Endothelial cell of hepatic sinusoid (primary cell): ENCODE results near the gene FBRSL1.

Source experiments
- in situ Hi-C: cut with HindIII; loops from 2 replicates; pipeline ENCODE4 v1.10.0; 2017; ENCODE audit warnings: low sequenced_read_pairs

The FBRSL1 gene

GRCh38 chr12:132481771-132482745 lies 7.9 kb upstream of the FBRSL1 start:
- in situ Hi-C loops: no loop called here

DNA sequence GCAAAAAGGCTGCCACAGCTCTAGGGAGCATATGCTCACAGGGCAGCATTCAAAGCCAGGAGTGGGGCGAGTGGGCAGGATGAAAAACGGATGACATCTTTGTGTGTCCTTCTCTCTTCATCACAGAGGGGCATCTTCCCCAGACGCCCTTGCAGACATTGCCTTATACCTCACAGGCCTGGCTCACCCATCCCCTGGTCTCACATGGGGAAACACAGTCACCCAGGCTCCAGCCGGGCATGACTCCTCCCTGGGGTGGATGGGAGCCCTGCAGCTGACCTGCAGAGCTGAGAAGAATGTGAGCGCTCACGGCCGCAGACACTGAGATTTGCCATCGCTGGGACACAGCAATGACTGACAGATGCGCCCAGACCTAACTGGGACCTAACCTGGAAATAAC lies 7.2 kb upstream of the FBRSL1 start:
- in situ Hi-C loops: no loop called here

DNA sequence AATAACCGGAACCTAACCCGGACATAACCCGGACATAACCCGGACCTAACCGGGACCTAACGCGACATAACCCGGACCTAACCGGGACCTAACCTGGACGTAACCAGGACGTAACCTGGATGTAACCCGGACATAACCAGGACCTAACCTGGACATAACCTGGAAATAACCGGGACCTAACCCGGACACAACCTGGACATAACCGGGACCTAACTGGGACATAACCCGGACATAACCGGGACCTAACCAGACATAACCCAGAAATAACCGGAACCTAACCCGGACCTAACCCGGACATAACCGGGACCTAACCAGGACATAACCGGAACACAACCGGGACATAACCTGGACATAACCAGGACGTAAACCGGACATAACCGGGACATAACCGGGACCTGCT lies 6.7 kb upstream of the FBRSL1 start:
- in situ Hi-C loops: no loop called here

DNA sequence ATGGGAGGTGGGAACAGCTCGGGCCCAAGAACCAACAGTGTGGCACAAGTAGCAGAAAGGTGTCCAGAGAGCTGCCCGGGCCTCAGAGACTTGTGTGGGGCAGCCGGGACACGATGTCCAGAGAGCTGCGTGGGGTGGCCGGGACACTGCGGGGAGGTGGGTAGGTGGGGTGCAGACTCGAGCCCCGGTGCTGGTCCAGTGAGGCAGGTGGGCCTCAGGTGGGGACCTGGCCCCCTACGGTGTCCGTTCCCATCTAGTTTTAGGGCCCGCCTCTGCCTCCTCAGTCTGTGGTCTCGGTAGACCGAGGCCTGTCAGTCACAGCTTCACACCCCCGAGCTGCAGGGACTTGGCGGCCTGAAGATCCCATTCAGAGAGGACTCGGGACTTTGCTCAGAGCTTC lies 6.3 kb upstream of the FBRSL1 start:
- in situ Hi-C loops: no loop called here

DNA sequence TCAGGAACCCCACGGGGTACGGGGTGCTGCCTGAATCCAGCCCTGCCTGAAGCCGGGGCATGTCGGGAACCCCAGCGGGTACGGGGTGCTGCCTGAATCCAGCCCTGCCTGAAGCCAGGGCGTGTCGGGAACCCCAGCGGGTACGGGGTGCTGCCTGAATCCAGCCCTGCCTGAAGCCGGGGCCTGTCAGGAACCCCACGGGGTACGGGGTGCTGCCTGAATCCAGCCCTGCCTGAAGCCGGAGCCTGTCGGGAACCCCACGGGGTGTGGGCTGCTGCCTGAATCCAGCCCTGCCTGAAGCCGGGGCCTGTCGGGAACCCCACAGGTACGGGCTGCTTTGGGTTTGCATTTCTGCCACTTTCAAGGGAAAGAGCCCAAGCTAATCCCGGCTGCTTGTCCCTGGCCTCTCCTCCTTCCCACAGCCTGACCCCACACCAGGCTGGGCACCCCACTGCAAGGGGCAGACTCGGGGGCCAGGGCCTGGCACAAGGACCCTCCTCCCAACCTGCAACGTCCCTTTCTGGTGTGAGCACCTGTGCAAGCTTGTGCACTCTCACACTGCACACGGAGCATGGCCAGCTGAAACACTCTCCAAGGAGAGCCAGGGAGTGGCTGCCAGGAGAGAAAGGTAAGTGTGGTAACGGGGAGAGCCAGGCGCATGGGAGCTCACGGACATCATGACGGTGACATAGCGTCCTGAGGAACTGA lies 5.6 kb upstream of the FBRSL1 start:
- in situ Hi-C loops: no loop called here

DNA sequence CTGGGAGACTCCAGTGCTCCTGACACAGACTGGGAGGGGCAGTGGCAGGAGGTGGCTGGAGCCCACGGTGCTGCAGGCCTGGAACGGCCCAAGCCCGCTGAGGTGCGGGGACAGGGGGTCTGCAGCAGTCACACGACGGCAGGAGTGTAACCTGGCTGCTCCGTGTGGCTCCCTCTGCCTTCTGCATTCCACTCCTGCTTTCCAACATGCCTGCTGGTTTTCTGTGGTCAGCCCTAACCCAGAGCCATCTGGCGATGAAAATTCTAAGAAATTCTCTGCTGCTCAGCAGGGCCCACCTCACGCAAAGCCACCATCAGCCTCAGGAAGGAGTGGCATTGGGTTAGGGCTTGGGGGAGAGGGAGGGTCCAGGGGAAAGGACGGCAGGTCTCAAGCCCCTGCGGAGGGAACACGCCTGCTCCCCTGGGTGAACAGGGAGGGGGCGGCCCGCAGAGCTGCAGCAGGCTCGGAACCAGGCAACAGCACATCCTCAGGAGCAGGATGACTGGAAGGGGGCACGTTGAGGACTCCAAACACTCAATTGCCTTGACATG lies 5.0 kb upstream of the FBRSL1 start:
- in situ Hi-C loops: no loop called here

- in situ Hi-C loops: no loop called here
These were observed 4.3 kb upstream of the FBRSL1 start for GRCh38 chr12:132485619-132486018.

DNA sequence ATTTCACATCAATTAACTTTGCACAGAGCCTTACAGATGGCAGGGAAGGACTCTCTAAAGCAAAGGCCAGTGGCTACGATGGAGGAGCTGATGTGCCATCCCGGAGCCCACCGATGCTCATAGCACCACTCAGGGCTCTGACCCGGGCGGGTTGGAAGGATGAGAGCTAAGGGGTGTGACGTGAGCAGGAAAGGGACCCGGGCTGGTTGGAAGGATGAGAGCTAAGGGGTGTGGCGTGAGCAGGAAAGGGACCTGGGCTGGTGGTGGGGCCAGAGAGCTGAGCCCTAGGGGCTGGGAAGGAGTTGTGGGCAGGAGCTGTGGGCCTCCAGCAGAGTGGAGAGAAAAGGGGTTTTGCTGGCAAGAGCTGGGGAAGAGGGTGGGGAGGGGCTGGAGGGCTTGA lies 3.8 kb upstream of the FBRSL1 start:
- in situ Hi-C loops: no loop called here

DNA sequence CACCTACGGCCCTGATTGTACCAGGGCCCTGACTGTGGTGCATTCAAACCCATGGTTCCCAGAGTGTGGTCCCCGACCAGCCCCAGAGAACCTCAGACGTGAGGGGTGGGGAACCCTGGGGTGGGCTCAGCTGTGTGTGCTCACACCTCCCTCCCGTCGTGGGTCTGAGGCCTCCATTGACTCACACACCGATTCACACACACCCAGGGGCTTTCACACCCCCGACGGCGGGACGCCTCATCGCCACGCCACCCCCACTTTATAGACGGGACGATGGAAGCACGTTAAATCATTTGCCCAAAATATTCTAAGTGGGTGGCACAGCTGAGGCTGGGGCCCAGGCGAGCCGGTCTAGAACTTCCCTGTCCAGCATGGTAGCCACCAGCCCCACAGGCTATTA lies 3.4 kb upstream of the FBRSL1 start:
- in situ Hi-C loops: no loop called here

GRCh38 chr12:132487311-132487741 lies 2.6 kb upstream of the FBRSL1 start:
- in situ Hi-C loops: no loop called here

DNA sequence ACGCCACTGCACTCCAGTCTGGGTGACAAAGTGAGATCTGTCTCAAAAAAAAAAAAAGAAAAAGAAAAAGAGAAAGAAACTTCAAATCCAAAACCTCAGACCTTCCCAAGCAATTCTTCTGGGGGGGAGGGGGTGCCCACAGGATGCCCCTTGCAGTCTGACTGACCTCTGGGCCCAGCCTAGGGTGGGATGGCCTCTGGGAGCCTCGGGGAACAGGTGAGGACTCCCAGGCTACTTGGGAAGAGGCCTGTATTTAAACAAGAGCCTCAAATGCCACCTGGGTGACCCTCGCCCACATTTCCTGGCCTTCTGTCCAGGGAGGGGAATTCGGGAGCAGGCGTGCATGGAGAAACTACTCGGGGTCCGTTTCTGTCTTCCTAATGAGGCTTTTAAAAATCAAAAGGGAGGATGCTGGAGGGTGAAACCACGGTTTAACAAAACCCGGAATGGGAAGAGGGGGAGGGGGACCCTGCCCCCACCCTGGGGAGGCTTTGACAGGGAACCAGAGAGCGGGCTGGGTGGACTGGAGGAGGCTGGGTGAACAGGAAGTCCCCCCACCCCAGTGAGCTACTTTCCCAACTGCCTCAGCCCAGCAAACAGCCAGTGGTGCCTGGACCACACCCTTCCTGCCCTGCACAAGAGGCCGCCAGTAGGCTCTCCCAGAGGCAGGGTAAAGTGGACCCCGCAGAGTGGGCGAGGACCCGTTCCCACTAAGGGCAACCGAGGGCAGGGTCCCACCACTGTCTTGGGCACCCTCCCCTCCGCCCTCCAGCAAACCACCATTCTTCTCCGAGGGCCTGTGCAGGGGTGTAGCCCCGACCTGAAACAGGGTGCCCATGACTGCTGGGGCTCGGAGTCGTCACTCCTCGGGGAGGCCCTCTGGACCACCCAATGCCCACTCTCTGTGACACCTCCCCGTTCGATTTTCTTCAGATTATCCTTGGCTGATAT lies 1.5 kb upstream of the FBRSL1 start:
- in situ Hi-C loops: no loop called here

DNA sequence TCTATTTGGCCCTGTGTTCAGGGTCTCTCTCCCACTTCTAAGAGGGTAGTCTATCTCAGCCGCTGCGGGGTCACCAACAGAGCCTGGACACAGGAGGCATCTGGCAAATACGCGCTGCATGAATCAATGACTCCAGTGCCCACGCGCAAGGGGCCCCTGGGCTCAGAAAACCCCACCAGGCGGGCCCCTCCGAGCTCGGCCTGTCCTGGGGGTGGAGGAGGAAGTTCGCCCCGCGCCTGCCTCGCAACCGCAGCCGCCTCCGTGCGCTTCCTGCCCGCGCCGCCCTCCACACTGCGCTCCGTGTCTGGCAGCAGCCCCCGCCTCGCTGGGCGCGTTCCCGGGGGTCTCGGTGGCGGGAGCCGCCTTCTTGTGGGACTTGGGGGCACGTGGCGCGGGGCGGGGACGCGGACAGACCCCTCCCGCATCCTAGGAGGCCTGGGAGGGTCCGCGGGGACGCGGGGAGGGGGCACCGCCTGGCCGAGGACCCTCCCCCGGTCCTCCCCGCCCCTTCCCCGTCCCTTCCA lies 811 bp upstream of the FBRSL1 start:
- in situ Hi-C loops: no loop called here

- in situ Hi-C loops: no loop called here
These were observed 629 bp downstream of the FBRSL1 start for GRCh38 chr12:132490422-132491137.

GRCh38 chr12:132491138-132491663 lies 1.2 kb downstream of the FBRSL1 start:
- in situ Hi-C loops: no loop called here

DNA sequence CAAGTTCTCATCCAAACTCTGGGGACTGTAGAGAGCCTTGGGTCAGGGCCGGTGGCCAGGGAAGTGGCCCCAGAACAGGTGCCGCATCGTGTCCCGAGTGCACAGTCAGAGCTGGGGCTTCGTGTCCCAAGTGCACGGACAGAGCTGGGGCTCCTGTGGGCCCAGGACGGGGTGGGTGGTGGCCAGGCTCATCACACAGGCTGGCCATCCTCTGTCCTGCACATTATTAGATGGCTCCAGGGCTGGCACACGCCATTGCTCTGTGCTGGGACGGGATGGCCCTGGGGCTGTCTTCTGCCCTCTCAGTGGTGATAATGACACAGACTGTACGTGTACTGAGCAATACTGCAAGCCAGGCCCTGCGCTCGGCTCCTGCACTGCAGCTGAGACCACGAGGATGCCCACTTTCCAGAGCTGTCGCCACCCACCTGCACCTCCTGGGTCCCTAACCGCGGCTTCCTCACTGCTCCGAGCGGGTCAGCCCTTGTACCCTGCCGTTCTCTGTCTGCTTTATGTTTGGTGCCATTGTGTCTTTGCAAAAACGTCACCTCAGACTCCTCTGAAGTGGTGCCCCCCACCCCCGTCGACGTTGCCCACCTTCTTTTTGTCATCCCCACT lies 1.9 kb downstream of the FBRSL1 start:
- in situ Hi-C loops: no loop called here

- in situ Hi-C loops: no loop called here
These were observed 2.6 kb downstream of the FBRSL1 start for GRCh38 chr12:132492522-132492921.

DNA sequence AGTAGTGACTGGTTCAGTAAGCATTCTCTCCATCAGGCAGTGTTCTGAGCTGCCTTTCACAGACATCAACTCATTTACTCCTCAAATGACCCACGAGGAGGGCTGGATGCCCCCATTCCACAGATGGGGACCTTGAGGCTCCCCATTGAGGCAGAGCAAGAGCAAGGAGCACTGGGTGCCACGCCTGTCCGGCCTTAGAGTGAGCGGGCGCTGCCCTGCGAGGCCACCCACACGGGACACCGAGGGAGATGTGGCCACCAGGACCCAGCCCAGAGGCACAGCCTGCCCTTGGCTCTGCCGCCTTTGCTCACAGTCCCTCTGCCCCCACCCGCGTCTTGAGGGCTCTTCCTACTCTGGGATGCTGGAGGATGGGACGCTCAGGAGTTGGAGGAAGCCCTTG lies 3.0 kb downstream of the FBRSL1 start:
- in situ Hi-C loops: no loop called here

GRCh38 chr12:132493482-132494178 lies 3.7 kb downstream of the FBRSL1 start:
- in situ Hi-C loops: no loop called here
